T-cell (primary cell): Measurements from ENCODE around the gene COX20. TPM values are rescaled to one million over a fixed set of nuclear protein-coding genes. Genes with fewer than 3 reads are reported as not detected.

Experiments
- total RNA-seq, 35 experiments: library from RNA in 6 of 35; stranded (reverse) in 6 of 35; fragments of 120-200 nt in 1 of 35; gene quantifications; one replicate each; pipeline versions ENCODE4 v1.2.1 to v1.2.4 and lab custom pipeline; 2013 to 2026

Gene COX20
- total RNA-seq, 5 donors from 2014 or later (not counting 1 experiment from before 2014, with no cell fraction given) = 17.0 to 32.0 (median 27.5) TPM

Other genes with a start within 250 kb of the COX20 start
- gene DESI2, start 182.5 kb upstream of the COX20 start, total RNA-seq = 10 to 100 TPM; 17.0 to 20.9 (median 17.8) TPM
- gene HNRNPU, start 28.9 kb downstream of the COX20 start, total RNA-seq = 100 to 1,000 TPM; 302 to 498 (median 321) TPM